SK-N-SH (cell line): ENCODE measurements around the gene CISH. TPM values are rescaled to one million over a fixed set of nuclear protein-coding genes. Genes with fewer than 3 reads are reported as not detected.

Experiments used
- CTCF ChIA-PET: fragments of 300-600, 350-600 bp; formaldehyde crosslinking; extraction: SDS; loops from one replicate; lab custom pipeline; 2021; lab: Yijun Ruan, JAX
- POLR2A ChIA-PET: fragments of 350-600 bp; sonication (Branson Sonifier 250); formaldehyde crosslinking; extraction: SDS; loops from one replicate; lab custom pipeline; 2020; ENCODE audit warnings: antibody characterized with exemption, inconsistent platforms; lab: Yijun Ruan, JAX
- DNase-seq: peaks from one replicate; pipeline ENCODE4 v3.0.0; 2012
- H2AFZ ChIP-seq: fragments of 200-600 bp; sonication (generic); 2 replicates; pipeline ENCODE4 v1.8.1; 2016; ENCODE audit warnings: antibody characterized with exemption, mild to moderate bottlenecking, low read depth
- H3F3A ChIP-seq: fragments of 200-600 bp; sonication (generic); replicated peaks from 2 replicates; pipeline ENCODE3; 2016; ENCODE audit warnings: antibody characterized with exemption, mild to moderate bottlenecking; ENCODE audit not compliant: insufficient read depth
- H3K27ac ChIP-seq, 2 experiments: fragments of 200-500 bp in 1 of 2; fragments of 200-600 bp in 1 of 2; sonication (Bioruptor generic) in 1 of 2; sonication (generic), shearing (Covaris generic) in 1 of 2; 2 replicates each; pipeline versions ENCODE4 v1.5.1 to v1.6.1; 2014 to 2016; ENCODE audit warnings: low read depth in 2 of 2, inconsistent platforms in 1 of 2, low read length in 1 of 2, mild to moderate bottlenecking in 1 of 2, mixed read lengths in 1 of 2
- H3K27me3 ChIP-seq: fragments of 200-600 bp; sonication (generic), shearing (Covaris generic); 2 replicates; pipeline ENCODE4 v1.6.1; 2016; ENCODE audit warnings: mixed run types; ENCODE audit not compliant: insufficient read depth
- H3K36me3 ChIP-seq, 2 experiments: fragments of 200-500 bp in 1 of 2; fragments of 200-600 bp in 1 of 2; sonication (Bioruptor generic) in 1 of 2; sonication (generic) in 1 of 2; replicated peaks in 1 of 2; 2 replicates each; pipeline versions ENCODE3 to v1.5.1; 2014 to 2016; ENCODE audit warnings: low read length in 1 of 2, mild to moderate bottlenecking in 1 of 2; ENCODE audit not compliant: insufficient read depth in 2 of 2, control insufficient read depth in 1 of 2
- H3K4me1 ChIP-seq, 2 experiments: fragments of 200-500 bp in 1 of 2; fragments of 200-600 bp in 1 of 2; sonication (Bioruptor generic) in 1 of 2; sonication (generic), shearing (Covaris generic) in 1 of 2; 2 replicates each; pipeline versions ENCODE4 v1.5.1 to v1.6.1; 2014 to 2016; ENCODE audit warnings: low read depth in 1 of 2, low read length in 1 of 2, mixed run types in 1 of 2; ENCODE audit not compliant: insufficient read depth in 2 of 2, control insufficient read depth in 1 of 2
- H3K4me2 ChIP-seq: fragments of 200-600 bp; sonication (generic), shearing (Covaris generic); 2 replicates; pipeline ENCODE4 v1.6.1; 2017; ENCODE audit warnings: mixed run types
- H3K4me3 ChIP-seq, 2 experiments: fragments of 200-500 bp in 1 of 2; fragments of 200-600 bp in 1 of 2; sonication (Bioruptor generic) in 1 of 2; sonication (generic), shearing (Covaris generic) in 1 of 2; 2 replicates each; pipeline versions ENCODE4 v1.5.1 to v1.8.1; 2014 to 2016; ENCODE audit warnings: low read depth in 2 of 2, inconsistent platforms in 1 of 2, low read length in 1 of 2, mild to moderate bottlenecking in 1 of 2, mixed read lengths in 1 of 2, moderate library complexity in 1 of 2
- H3K79me2 ChIP-seq: fragments of 200-600 bp; sonication (generic); 2 replicates; pipeline ENCODE4 v1.8.1; 2017; ENCODE audit warnings: mild to moderate bottlenecking; ENCODE audit not compliant: insufficient read depth
- H3K9ac ChIP-seq: fragments of 200-600 bp; sonication (generic); 2 replicates; pipeline ENCODE4 v1.6.1; 2017; ENCODE audit warnings: mixed run types
- H3K9me2 ChIP-seq: fragments of 200-600 bp; sonication (generic); 2 replicates; pipeline ENCODE4 v1.6.1; 2017; ENCODE audit warnings: mixed run types
- H3K9me3 ChIP-seq: fragments of 200-600 bp; sonication (generic); 2 replicates; pipeline ENCODE4 v1.6.1; 2017; ENCODE audit warnings: mixed run types, mild to moderate bottlenecking, moderate library complexity
- H4K20me1 ChIP-seq: fragments of 200-600 bp; sonication (generic); 2 replicates; pipeline ENCODE4 v1.6.1; 2017; ENCODE audit warnings: mild to moderate bottlenecking, mixed run types; ENCODE audit not compliant: insufficient read depth
- EZH2phosphoT487 ChIP-seq: fragments of 200-600 bp; sonication (generic); IDR thresholded peaks from 2 replicates; pipeline ENCODE4 v1.6.1; 2017; ENCODE audit warnings: low read depth, mixed run types, mild to moderate bottlenecking, antibody characterized with exemption, moderate library complexity, borderline replicate concordance
- FOSL2 ChIP-seq: IDR thresholded peaks from 2 replicates; pipeline ENCODE4 v1.4.0; 2012; ENCODE audit warnings: low read depth, mild to moderate bottlenecking, moderate library complexity, borderline replicate concordance
- MAX ChIP-seq: IDR thresholded peaks from 2 replicates; pipeline ENCODE4 v1.4.0; 2012; ENCODE audit warnings: low read depth
- RCOR1 ChIP-seq: fragments of 150-350 bp; IDR thresholded peaks from 2 replicates; pipeline ENCODE4 v1.6.1; 2017; ENCODE audit warnings: antibody characterized with exemption, low read length
- SIN3A ChIP-seq: IDR thresholded peaks from 2 replicates; pipeline ENCODE4 v1.6.1; 2012; ENCODE audit warnings: low read depth, mild to moderate bottlenecking, low read length, moderate library complexity, borderline replicate concordance
- SMC3 ChIP-seq: IDR thresholded peaks from 2 replicates; pipeline ENCODE4 v1.6.1; 2012; ENCODE audit warnings: low read depth, low read length, improper control_type of control experiment
- TAF1 ChIP-seq: IDR thresholded peaks from 2 replicates; pipeline ENCODE4 v1.6.1; 2012; ENCODE audit warnings: low read depth, mild to moderate bottlenecking, low read length, moderate library complexity, borderline replicate concordance
- TCF12 ChIP-seq: IDR thresholded peaks from 2 replicates; pipeline ENCODE4 v1.4.0; 2012
- USF1 ChIP-seq: IDR thresholded peaks from 2 replicates; pipeline ENCODE4 v1.4.0; 2012; ENCODE audit warnings: low read depth, borderline replicate concordance
- WGBS: methylation state at CpG from one replicate; pipeline ENCODE4 v1.1.6; 2017; ENCODE audit warnings: low lambda C conversion rate; 5-methylcytosine and 5-hydroxymethylcytosine counted together
- polyA plus RNA-seq, 3 experiments: library from polyadenylated mRNA; depleted of rRNA; stranded (reverse); fragments of >200 nt; gene quantifications; 2 replicates each; pipeline ENCODE4 v1.2.3, GENCODE V29; 2012

Gene CISH
- polyA plus RNA-seq, 1 of the 3 experiments (the other 2 are of a cell fraction): 2.6 TPM

- no peaks in the 10 kb centered on the region; the same call in 1 of the 2 replicates for H3K79me2 ChIP-seq
- POLR2A ChIA-PET: no interaction called here
These were observed 13.9 kb upstream of the CISH start for GRCh38 chr3:50625231-50626182.

GRCh38 chr3:50624634-50625033, 13.1 kb upstream of the CISH start:
- TF ChIP-seq TAF1 (no peak), RCOR1 (no peak), FOSL2 (no peak), SIN3A (no peak)
- TF ChIP-seq, all 33 proteins: peak for 0
- Histone ChIP-seq H3K9ac (no peak overlapping the region), H3K79me2 (no peaks in the 10 kb centered on the region; the same call in 1 of the 2 replicates), H3K4me3 (no peak overlapping the region), H3K4me2 (no peak overlapping the region), H3K4me1 (peaks cover 9 to 11% of the 10 kb centered on the region in 2 experiments; a peak in 2 of 4 replicates), H4K20me1 (no peaks in the 10 kb centered on the region), H3K9me2 (no peaks in the 10 kb centered on the region), H3F3A (no peaks in the 10 kb centered on the region), H3K9me3 (no peaks in the 10 kb centered on the region), H3K27ac (no peak overlapping the region), H2AFZ (no peak overlapping the region), H3K27me3 (no peaks in the 10 kb centered on the region), H3K36me3 (no peaks in the 10 kb centered on the region)
- ChIA-PET POLR2A (no interaction called here), CTCF (interaction anchor here (2.6 to 14.3 kb wide), 2 partner anchors 7 to 11 kb away, joined by 12 to 162 read pairs; partner anchors contain the start of gene MAPKAPK3)
- no peak for DNase-seq
- no CpG with 5 or more reads among the region's 2 CpGs for WGBS

More at GRCh38 chr3:50625231-50626182, 13.9 kb upstream of the CISH start:
- no peaks in the 10 kb centered on the region for H3K27me3 ChIP-seq
- H3K4me3 ChIP-seq: no peak overlapping the region
- no peak overlapping the region for H3K9ac ChIP-seq
- H3K36me3 ChIP-seq: no peaks in the 10 kb centered on the region
- no peak overlapping the region for H3K4me2 ChIP-seq
- H3K27ac ChIP-seq: no peak overlapping the region
- no peaks in the 10 kb centered on the region for H3K9me3 ChIP-seq
- H3F3A ChIP-seq: no peaks in the 10 kb centered on the region
- H2AFZ ChIP-seq: no peak overlapping the region
- CTCF ChIA-PET: interaction anchor here (1.1 to 14.3 kb wide), 3 partner anchors 8 to 27 kb away, joined by 3 to 162 read pairs (median 4); partner anchors contain the start of gene MAPKAPK3
- no peak for DNase-seq
- no peaks in the 10 kb centered on the region for H3K9me2 ChIP-seq
- TF ChIP-seq TCF12 (no peak), EZH2phosphoT487 (no peak), SMC3 (no peak)
- H3K4me1 ChIP-seq: peaks cover 11 to 14% of the 10 kb centered on the region in 2 experiments; a peak in 2 of 4 replicates
- 90% methylated on average over 15 of the region's 18 CpGs for WGBS
- no peaks in the 10 kb centered on the region for H4K20me1 ChIP-seq

GRCh38 chr3:50623840-50624474, 12.4 kb upstream of the CISH start:
- no peaks in the 10 kb centered on the region for H3K27me3 ChIP-seq
- no peak overlapping the region for H3K4me2 ChIP-seq
- no peaks in the 10 kb centered on the region for H3F3A ChIP-seq
- no peak overlapping the region for H3K9ac ChIP-seq
- H4K20me1 ChIP-seq: no peaks in the 10 kb centered on the region
- ChIA-PET POLR2A (no interaction called here), CTCF (interaction anchor here (1.2 to 14.3 kb wide), 3 partner anchors 6 to 11 kb away, joined by 3 to 162 read pairs (median 12); partner anchors contain the start of gene MAPKAPK3)
- no peak overlapping the region for H3K27ac ChIP-seq
- peaks cover 9 to 11% of the 10 kb centered on the region in 2 experiments; a peak in 2 of 4 replicates for H3K4me1 ChIP-seq
- H3K9me3 ChIP-seq: no peaks in the 10 kb centered on the region
- no peaks in the 10 kb centered on the region for H3K9me2 ChIP-seq
- H3K36me3 ChIP-seq: no peaks in the 10 kb centered on the region
- no peak overlapping the region for H2AFZ ChIP-seq
- DNase-seq: no peak
- H3K79me2 ChIP-seq: no peaks in the 10 kb centered on the region; the same call in 1 of the 2 replicates
- WGBS: 87% methylated on average over 5 of the region's 6 CpGs
- TF ChIP-seq MAX: no peak
- no peak for TF ChIP-seq USF1
- no peak overlapping the region for H3K4me3 ChIP-seq
